MM.1S (cell line): ENCODE data around the gene ZNF747.

Experiments used
- DNase-seq: peaks from one replicate; pipeline ENCODE4 v3.0.0-alpha.2; 2015
- H2AFZ ChIP-seq: fragments of 300-600 bp; sonication (generic); 2 replicates; pipeline ENCODE4 v1.6.0; 2016; ENCODE audit warnings: antibody characterized with exemption, low read length
- H3F3A ChIP-seq: fragments of 300-600 bp; sonication (generic); 2 replicates; pipeline ENCODE4 v1.6.1; 2016; ENCODE audit warnings: mild to moderate bottlenecking, antibody characterized with exemption, low read length, moderate library complexity, mixed read lengths; ENCODE audit not compliant: insufficient read depth
- H3K27ac ChIP-seq: fragments of 300-600 bp; sonication (generic); 2 replicates; pipeline ENCODE4 v1.5.1; 2016; ENCODE audit warnings: mild to moderate bottlenecking, low read length
- H3K27me3 ChIP-seq: fragments of 300-600 bp; sonication (generic); replicated peaks from 2 replicates; pipeline ENCODE4 v1.6.0; 2016; ENCODE audit warnings: low read length; ENCODE audit not compliant: insufficient read depth
- H3K36me3 ChIP-seq: fragments of 300-600 bp; sonication (generic); replicated peaks from 2 replicates; pipeline ENCODE4 v1.6.1; 2016; ENCODE audit warnings: mild to moderate bottlenecking, low read length, mixed read lengths; ENCODE audit not compliant: insufficient read depth
- H3K4me1 ChIP-seq: fragments of 300-600 bp; sonication (generic); 2 replicates; pipeline ENCODE4 v1.6.1; 2016; ENCODE audit warnings: low read length, mixed read lengths
- H3K4me2 ChIP-seq: fragments of 300-600 bp; sonication (generic); 2 replicates; pipeline ENCODE4 v1.6.0; 2016; ENCODE audit warnings: low read depth, low read length
- H3K4me3 ChIP-seq: fragments of 300-600 bp; sonication (generic); 2 replicates; pipeline ENCODE4 v1.5.1; 2016; ENCODE audit warnings: low read length, mixed read lengths
- H3K79me2 ChIP-seq: fragments of 300-600 bp; sonication (generic); 2 replicates; pipeline ENCODE4 v1.6.1; 2016; ENCODE audit warnings: mixed run types, low read length, mixed read lengths
- H3K9ac ChIP-seq: fragments of 300-600 bp; sonication (generic); 2 replicates; pipeline ENCODE4 v1.6.1; 2016; ENCODE audit warnings: low read length, mixed read lengths
- H3K9me2 ChIP-seq: fragments of 300-600 bp; sonication (generic); replicated peaks from 2 replicates; pipeline ENCODE4 v1.6.1; 2016; ENCODE audit warnings: mild to moderate bottlenecking, low read length, mixed read lengths; ENCODE audit not compliant: insufficient read depth
- H3K9me3 ChIP-seq: fragments of 300-600 bp; sonication (generic); replicated peaks from 2 replicates; pipeline ENCODE4 v1.6.1; 2016; ENCODE audit warnings: mild to moderate bottlenecking, low read length, mixed read lengths; ENCODE audit not compliant: insufficient read depth
- H4K20me1 ChIP-seq: fragments of 300-600 bp; sonication (generic); 2 replicates; pipeline ENCODE4 v1.6.1; 2016; ENCODE audit warnings: mild to moderate bottlenecking, low read length, moderate library complexity, mixed read lengths; ENCODE audit not compliant: insufficient read depth
- CTCF ChIP-seq: fragments of 300-600 bp; sonication (generic); IDR thresholded peaks from 2 replicates; pipeline ENCODE4 v1.5.1; 2016; ENCODE audit warnings: antibody characterized with exemption, low read length, mixed read lengths
- EZH2 ChIP-seq: fragments of 300-600 bp; sonication (generic); optimal IDR thresholded peaks from 2 replicates; pipeline ENCODE3; 2017; ENCODE audit warnings: low read depth, mild to moderate bottlenecking, antibody characterized with exemption, low read length, mixed read lengths
- EZH2phosphoT487 ChIP-seq: fragments of 300-600 bp; sonication (generic); IDR thresholded peaks from 2 replicates; pipeline ENCODE4 v1.6.1; 2018; ENCODE audit warnings: antibody characterized with exemption, low read length

ZNF747 gene

GRCh38 chr16:30494709-30495108 is 39.9 kb downstream of the ZNF747 start:
- H3K9me3 ChIP-seq: no peaks in the 10 kb centered on the region
- no peak overlapping the region for H3K4me2 ChIP-seq
- H3K27ac ChIP-seq: no peak overlapping the region
- no peaks in the 10 kb centered on the region for H3K4me1 ChIP-seq
- TF ChIP-seq EZH2phosphoT487 (no peak), CTCF (no peak)
- H3F3A ChIP-seq: no peaks in the 10 kb centered on the region
- no peak overlapping the region for H3K4me3 ChIP-seq
- no peaks in the 10 kb centered on the region for H3K9me2 ChIP-seq
- H2AFZ ChIP-seq: no peak overlapping the region
- H3K79me2 ChIP-seq: no peaks in the 10 kb centered on the region
- H3K36me3 ChIP-seq: no peaks in the 10 kb centered on the region; the same call in 1 of the 2 replicates
- DNase-seq: no peak
- no peaks in the 10 kb centered on the region for H3K27me3 ChIP-seq
- H4K20me1 ChIP-seq: no peaks in the 10 kb centered on the region
- no peak overlapping the region for H3K9ac ChIP-seq

GRCh38 chr16:30493941-30494488 is 40.6 kb downstream of the ZNF747 start:
- H3K36me3 ChIP-seq: peaks cover under 1% of the 10 kb centered on the region; the same call in 1 of the 2 replicates
- H3K4me3 ChIP-seq: no peak overlapping the region
- H3F3A ChIP-seq: no peaks in the 10 kb centered on the region
- no peaks in the 10 kb centered on the region for H3K79me2 ChIP-seq
- no peaks in the 10 kb centered on the region for H3K9me2 ChIP-seq
- H3K9ac ChIP-seq: no peak overlapping the region
- TF ChIP-seq EZH2phosphoT487 (no peak), EZH2 (no peak), CTCF (no peak)
- H3K27ac ChIP-seq: no peak overlapping the region
- no peaks in the 10 kb centered on the region for H3K9me3 ChIP-seq
- H3K4me1 ChIP-seq: no peaks in the 10 kb centered on the region
- no peak overlapping the region for H2AFZ ChIP-seq
- H3K4me2 ChIP-seq: no peak overlapping the region
- no peaks in the 10 kb centered on the region for H3K27me3 ChIP-seq
- no peak for DNase-seq
- H4K20me1 ChIP-seq: no peaks in the 10 kb centered on the region

GRCh38 chr16:30491744-30492308 is 42.8 kb downstream of the ZNF747 start:
- Histone ChIP-seq H3K4me2 (no peak overlapping the region), H3F3A (no peaks in the 10 kb centered on the region), H3K4me1 (no peaks in the 10 kb centered on the region), H3K4me3 (no peak overlapping the region), H3K9me2 (no peaks in the 10 kb centered on the region), H2AFZ (no peak overlapping the region), H3K9ac (no peak overlapping the region), H3K79me2 (no peaks in the 10 kb centered on the region), H3K27me3 (no peaks in the 10 kb centered on the region), H3K27ac (no peak overlapping the region), H3K9me3 (no peaks in the 10 kb centered on the region), H3K36me3 (peaks cover 5% of the 10 kb centered on the region; the same call in 1 of the 2 replicates), H4K20me1 (no peaks in the 10 kb centered on the region)
- no peak for TF ChIP-seq EZH2
- no peak for TF ChIP-seq CTCF
- no peak for TF ChIP-seq EZH2phosphoT487
- no peak for DNase-seq
